GM21423 (cell line): ENCODE measurements around the gene GJB6.
A peak's percentile ranks its signal among the peaks of the same experiment; 100 is the strongest.

ENCODE experiments used
- ATAC-seq: cut with Tn5 transposase; IDR thresholded peaks from one replicate; pipeline ENCODE4 v1.9.1; 2021; ENCODE audit warnings: mild to moderate bottlenecking, moderate library complexity; ENCODE audit not compliant: unreplicated experiment

The GJB6 gene

GRCh38 chr13:20230913-20231838, 943 bp downstream of the GJB6 start:
- no peak for ATAC-seq

DNA sequence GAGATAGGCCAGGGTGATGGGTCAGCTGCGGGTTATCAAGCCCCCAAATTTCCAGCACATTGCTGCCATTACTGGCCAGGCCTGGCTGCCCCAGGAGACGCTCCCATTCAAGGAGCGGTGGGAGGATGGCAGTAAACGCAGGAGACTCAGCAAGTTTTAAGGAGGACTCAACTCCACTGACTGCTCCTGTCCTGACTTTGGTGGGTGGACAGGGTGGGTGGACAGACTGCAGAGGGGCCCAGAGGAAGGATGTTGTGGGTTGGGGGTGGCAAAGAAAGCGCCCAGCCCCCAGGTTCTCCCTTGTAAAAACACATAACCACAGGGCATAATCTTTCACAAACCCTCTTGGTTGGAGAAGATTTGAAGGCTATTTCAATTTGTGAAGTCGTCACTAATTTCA, 4.4 kb downstream of the GJB6 start:
- no peak for ATAC-seq

GRCh38 chr13:20227288-20227687, 4.8 kb downstream of the GJB6 start:
- ATAC-seq: no peak

DNA sequence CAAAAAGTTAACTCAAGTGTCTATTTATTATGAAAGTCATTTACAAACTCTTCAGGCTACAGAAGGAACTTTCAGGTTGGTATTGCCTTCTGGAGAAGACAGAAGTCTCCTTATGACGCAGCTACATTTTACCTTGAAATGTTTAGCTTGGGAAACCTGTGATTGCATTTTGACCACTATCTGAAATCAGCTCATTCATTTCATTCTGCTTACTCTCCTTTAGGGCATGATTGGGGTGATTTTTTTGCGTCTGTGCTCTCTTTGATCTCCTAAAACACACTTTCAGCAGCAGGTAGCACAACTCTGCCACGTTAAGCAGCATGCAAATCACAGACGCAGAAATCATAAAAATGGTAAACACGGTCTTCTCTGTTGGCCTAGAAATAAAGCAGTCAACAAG, 9.6 kb downstream of the GJB6 start:
- ATAC-seq: no peak

GRCh38 chr13:20221772-20222171, 10.3 kb downstream of the GJB6 start:
- ATAC-seq: no peak

DNA sequence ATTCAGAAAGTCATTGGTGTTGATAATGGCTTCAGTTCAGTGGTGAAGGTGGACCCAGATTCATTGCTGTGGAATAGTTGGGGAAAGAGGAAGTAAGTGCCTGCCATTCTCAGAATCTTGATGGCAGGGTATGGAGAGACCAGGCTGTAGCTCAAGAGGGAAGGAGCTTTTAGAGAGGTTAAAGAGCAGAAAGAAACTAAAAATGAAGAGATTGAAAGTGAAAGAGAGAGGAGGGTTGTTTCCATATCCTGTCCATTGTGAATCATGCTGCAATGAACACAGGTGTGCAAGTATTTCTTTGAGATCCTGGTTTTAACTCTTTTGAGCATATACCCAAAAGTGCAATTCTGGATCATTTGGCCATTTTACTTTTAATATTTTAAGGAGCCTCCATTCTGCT, 12.5 kb downstream of the GJB6 start:
- peak; percentile 84 for ATAC-seq

- ATAC-seq: no peak
These were observed 15.0 kb downstream of the GJB6 start for GRCh38 chr13:20217168-20217567.

DNA sequence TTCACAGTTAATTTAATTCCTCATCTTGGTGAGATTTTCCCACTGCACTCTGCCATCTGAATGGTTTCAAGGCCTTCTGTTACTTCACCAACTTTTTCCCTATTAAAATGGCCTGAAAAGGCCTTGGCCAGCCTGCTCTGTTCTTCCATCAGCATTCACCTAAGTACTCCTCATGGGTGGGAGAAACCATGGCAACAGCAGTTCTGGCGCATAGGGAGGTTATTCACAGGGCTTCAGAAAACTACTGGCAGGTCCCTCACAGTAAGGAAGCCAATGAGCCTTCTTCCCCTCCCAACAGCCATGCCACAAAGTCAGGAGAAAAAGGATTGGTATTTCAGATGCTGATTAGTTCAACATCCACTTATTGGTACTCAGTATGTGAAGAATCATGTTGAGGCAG, 22.2 kb downstream of the GJB6 start:
- no peak for ATAC-seq

GRCh38 chr13:20206698-20207235, 25.4 kb downstream of the GJB6 start:
- ATAC-seq: no peak

DNA sequence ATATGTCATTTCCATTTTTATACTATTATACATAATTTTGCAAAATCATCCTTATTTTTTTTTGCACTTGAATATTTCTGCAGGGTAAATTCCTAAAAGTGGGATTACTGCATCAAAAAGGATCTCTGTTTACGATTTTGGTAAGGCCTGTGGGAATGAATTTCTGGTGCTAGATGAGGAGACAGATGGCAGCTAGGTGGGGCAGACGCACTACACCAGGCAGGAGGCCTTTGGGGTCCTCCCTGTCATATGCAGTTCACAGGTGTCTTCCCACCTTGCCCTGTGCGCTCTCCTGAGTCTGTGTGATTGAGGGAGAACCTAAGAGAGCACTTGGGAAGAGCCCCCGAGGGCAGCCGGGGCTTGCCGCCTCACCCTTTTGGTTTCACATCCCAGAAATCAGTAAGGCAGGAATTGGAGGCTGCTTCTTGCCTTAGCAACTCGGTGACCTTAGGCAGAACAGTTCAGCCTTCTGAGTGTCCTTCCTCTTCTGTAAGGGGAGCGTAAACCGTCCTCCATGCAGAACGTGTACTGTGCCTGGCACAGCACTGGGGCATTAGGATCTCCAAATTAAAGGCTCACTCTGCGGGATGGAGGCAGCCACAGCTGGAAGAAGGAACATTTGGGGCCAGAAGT, 25.9 kb downstream of the GJB6 start:
- no peak for ATAC-seq

- no peak for ATAC-seq
These were observed 33.3 kb downstream of the GJB6 start for GRCh38 chr13:20198781-20199180.

DNA sequence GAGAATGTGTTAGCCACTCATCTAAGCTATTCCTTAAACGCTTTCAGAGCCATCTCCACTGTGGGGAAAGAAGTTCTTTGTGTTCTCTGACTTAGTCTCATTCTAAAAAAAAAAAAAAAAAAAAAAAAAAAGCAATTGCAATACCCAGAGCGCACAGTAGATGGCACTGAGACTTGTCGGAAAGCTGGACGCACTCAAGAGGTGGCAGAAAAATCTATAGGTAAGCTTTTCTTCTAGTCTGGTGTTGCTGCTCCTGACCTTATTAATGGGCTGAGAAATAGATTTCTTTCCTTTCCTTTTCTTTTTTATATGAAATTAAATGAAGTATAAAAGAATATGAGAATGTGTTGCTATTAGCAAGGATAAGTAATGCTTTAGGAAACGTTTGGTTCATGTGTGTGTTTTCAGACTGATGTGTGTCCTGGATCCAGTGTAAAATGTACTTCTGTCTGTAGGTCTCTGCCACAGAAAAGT, 34.7 kb downstream of the GJB6 start:
- ATAC-seq: no peak

- ATAC-seq: no peak
These were observed 36.3 kb downstream of the GJB6 start for GRCh38 chr13:20195801-20196200.

DNA sequence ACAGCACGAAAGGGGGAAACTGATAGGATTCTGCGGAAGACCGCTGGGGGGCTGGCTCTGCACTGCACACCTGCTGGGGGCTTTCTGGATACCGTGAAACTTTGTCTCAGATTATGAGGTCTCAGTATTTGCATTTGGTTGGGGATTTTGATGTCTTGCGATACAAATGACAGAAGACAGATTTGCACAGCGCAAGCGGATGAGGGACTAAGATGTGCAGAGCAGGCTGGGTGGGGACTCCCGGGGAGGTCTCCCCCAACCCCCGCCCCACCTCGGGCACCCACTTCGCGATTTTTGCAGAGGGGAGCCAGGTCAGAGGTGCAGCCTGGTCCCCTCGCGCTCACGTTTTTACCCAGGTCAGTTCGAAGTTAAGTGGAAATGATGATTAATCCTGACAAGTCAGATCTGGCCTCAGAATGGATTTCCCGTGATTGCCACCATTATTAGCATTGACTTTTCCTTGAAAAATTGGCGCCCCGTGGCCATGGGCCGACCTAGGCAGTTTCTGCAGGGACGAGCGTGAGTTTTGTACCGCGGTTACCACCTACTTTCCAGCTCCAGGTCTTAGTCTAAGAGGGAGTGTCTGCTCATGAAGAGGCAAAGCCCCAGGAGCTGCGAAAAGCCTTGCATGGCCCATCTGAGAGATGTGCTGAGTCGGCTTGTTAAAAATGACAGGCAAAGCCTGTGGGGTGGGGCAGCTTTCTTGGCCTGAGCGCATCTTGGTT, 38.0 kb downstream of the GJB6 start:
- ATAC-seq: no peak

DNA sequence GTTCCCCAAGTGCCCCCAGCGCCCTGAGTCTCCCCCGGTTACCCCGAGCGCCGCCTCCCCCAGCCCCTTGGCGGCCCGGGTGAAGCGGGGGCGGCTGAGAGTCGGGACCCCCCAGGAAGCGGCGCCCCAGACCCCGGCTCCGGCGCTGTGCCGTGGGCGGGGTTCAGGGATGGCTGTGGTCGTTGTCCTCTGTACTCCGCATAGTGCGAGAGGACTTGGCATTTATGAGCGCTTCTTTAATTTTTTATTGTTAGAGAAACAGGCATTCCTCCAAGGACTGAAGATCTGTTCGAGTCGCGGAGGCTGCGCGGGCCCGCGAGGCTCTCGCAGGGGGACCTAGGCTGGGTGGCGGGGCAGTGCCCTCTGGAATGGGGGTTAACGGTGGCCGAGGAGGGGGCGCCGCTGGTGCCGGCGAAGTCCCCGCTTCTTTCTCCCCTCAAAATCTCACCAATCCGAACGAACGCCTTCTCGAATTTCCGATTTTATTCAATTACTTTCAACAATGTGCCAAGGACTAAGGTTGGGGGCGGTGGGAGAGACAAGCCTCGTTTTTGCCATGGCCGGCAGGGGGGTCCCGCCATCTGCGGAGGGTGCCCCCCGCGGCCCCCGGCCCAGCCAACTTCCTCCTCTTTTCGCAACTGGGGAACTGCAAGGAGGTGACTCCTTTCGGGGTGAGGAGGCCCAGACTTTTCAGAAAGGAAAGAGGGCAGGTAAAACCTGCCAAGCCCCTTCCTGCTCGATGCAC, 38.8 kb downstream of the GJB6 start:
- ATAC-seq: no peak

DNA sequence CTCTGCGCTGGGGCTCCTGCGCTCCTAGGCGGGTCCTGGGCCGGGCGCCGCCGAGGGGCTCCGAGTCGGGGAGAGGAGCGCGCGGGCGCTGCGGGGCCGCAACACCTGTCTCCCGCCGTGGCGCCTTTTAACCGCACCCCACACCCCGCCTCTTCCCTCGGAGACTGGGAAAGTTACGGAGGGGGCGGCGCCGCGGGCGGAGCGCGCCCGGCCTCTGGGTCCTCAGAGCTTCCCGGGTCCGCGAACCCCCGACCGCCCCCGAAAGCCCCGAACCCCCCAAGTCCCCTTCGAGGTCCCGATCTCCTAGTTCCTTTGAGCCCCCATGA, 39.3 kb downstream of the GJB6 start, which contains the start of gene GJB2:
GJB2 (minus strand) TSS at position 103 of the 326 bp plus-strand sequence. CDS start 3,357 bp downstream, outside the sequence.
- no peak for ATAC-seq

DNA sequence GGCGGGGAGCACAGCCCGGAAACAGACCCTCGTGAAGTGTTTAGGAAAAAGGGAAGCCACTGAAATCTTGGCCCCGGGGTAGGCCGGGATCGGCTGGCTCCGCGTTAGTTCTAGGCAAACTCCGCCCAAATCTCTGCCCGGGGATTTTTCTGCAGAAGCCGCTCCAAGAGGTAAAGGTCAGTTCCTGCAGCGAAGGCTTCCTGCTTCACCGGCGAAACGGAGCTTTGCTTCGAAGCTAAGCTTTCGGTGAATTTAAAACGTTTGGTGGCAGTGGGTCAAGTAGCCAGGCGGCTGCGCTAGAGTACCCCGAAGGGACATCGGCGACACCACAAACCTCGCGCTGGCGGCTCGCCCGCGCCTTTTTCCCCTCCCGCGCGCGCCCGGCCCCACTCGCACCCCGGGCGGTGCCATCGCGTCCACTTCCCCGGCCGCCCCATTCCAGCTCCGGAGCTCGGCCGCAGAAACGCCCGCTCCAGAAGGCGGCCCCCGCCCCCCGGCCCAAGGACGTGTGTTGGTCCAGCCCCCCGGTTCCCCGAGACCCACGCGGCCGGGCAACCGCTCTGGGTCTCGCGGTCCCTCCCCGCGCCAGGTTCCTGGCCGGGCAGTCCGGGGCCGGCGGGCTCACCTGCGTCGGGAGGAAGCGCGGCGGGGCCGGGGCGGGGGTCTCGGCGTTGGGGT, 39.8 kb downstream of the GJB6 start:
- ATAC-seq: no peak

- ATAC-seq: no peak
These were observed 40.6 kb downstream of the GJB6 start for GRCh38 chr13:20191311-20192157.
